A549 (cell line): ENCODE measurements around the gene MEA1. TPM values are rescaled to one million over a fixed set of nuclear protein-coding genes. Genes with fewer than 3 reads are reported as not detected.

Experiments used
- ATAC-seq, 2 experiments: fragments of 200-7000 bp in 1 of 2; fragments of >200 bp in 1 of 2; cut with Nextera tagmentation in 1 of 2; cut with Tn5 transposase in 1 of 2; 3 replicates each; pipeline versions ENCODE4 v1.8.0 to v1.9.1; 2018 to 2020; ENCODE audit warnings: mild to moderate bottlenecking in 1 of 2, moderate library complexity in 1 of 2
- CTCF ChIA-PET: fragments of 300-600 bp; sonication (Branson Sonifier 250); formaldehyde crosslinking; extraction: SDS; loops from one replicate; lab custom pipeline; 2021; ENCODE audit warnings: antibody characterized with exemption, inconsistent platforms; lab: Yijun Ruan, JAX
- POLR2A ChIA-PET: fragments of 350-600 bp; formaldehyde crosslinking; extraction: SDS; loops from one replicate; lab custom pipeline; 2021; ENCODE audit warnings: antibody characterized with exemption, inconsistent platforms; lab: Yijun Ruan, JAX
- DNase-seq, 2 experiments: peaks; one replicate each; pipeline versions ENCODE4 v3.0.0 to v3.0.0-alpha.2; 2011 to 2016; ENCODE audit warnings: low read depth in 1 of 2, low spot score in 1 of 2
- FAIRE-seq: peaks from 2 replicates; lab custom pipeline; 2011; peaks lifted over from hg19 to GRCh38; lab: Jason Lieb, UNC
- H3K27ac ChIP-seq, 2 experiments: fragments of >200 bp; sonication (Bioruptor Twin); formaldehyde crosslinking; 3 replicates each; pipeline ENCODE4 v1.5.1; 2016 to 2017
- H3K4me1 ChIP-seq: fragments of >200 bp; sonication (Bioruptor Twin); formaldehyde crosslinking; 3 replicates; pipeline ENCODE4 v1.6.1; 2016
- H3K4me2 ChIP-seq: fragments of >200 bp; sonication (Bioruptor Twin); formaldehyde crosslinking; 3 replicates; pipeline ENCODE4 v1.6.1; 2016
- H3K4me3 ChIP-seq: fragments of >200 bp; sonication (Bioruptor Twin); formaldehyde crosslinking; 3 replicates; pipeline ENCODE4 v1.5.1; 2016
- H3K9me3 ChIP-seq: fragments of >200 bp; sonication (Bioruptor Twin); formaldehyde crosslinking; 3 replicates; pipeline ENCODE4 v1.6.1; 2016
- BCL3 ChIP-seq: fragments of >200 bp; sonication (Bioruptor Twin); formaldehyde crosslinking; IDR thresholded peaks from 3 replicates; pipeline ENCODE4 v1.6.1; 2016
- CBX8 ChIP-seq: fragments of 200-600 bp; sonication (generic); IDR thresholded peaks from 2 replicates; pipeline ENCODE4 v1.6.1; 2016
- CHD2 ChIP-seq: fragments of 150-350 bp; IDR thresholded peaks from 2 replicates; pipeline ENCODE4 v1.6.1; 2014; ENCODE audit warnings: low read length; ENCODE audit not compliant: partially characterized antibody
- CTCF ChIP-seq: fragments of >200 bp; sonication (Bioruptor Twin); formaldehyde crosslinking; IDR thresholded peaks from 3 replicates; pipeline ENCODE4 v1.5.1; 2016
- EHMT2 ChIP-seq: fragments of 200-600 bp; sonication (generic); IDR thresholded peaks from 2 replicates; pipeline ENCODE4 v1.6.1; 2016; ENCODE audit warnings: antibody characterized with exemption, low read depth, mild to moderate bottlenecking, moderate library complexity
- FOSB ChIP-seq: fragments of 250-450 bp; sonication (Bioruptor Pico); IDR thresholded peaks from 2 replicates; pipeline ENCODE4 v1.5.0; 2020; ENCODE audit warnings: mild to moderate bottlenecking, moderate library complexity
- GATA3 ChIP-seq: IDR thresholded peaks from 2 replicates; pipeline ENCODE4 v1.6.1; 2012; ENCODE audit warnings: borderline replicate concordance
- HES2 ChIP-seq: fragments of >200 bp; sonication (Bioruptor Twin); formaldehyde crosslinking; IDR thresholded peaks from 2 replicates; pipeline ENCODE4 v1.6.1; 2016
- HOXB5 ChIP-seq: fragments of 250-450 bp; sonication (Bioruptor Pico); IDR thresholded peaks from 2 replicates; pipeline ENCODE4 v1.5.0; 2020; ENCODE audit warnings: mild to moderate bottlenecking, moderate library complexity
- JUNB ChIP-seq: fragments of >200 bp; sonication (Bioruptor Twin); formaldehyde crosslinking; IDR thresholded peaks from 2 replicates; pipeline ENCODE4 v1.6.1; 2016
- MAFK ChIP-seq: fragments of 450-650 bp; IDR thresholded peaks from 2 replicates; pipeline ENCODE4 v1.6.1; 2014; ENCODE audit not compliant: partially characterized antibody
- MAZ ChIP-seq: fragments of 150-350 bp; IDR thresholded peaks from 2 replicates; pipeline ENCODE4 v1.6.1; 2014; ENCODE audit warnings: antibody characterized with exemption, low read depth, low read length, borderline replicate concordance
- RARB ChIP-seq: fragments of 250-450 bp; sonication (Bioruptor Pico); IDR thresholded peaks from 2 replicates; pipeline ENCODE4 v1.8.0; 2021; ENCODE audit warnings: mild to moderate bottlenecking, moderate library complexity
- REST ChIP-seq: fragments of 200-600 bp; sonication (generic); IDR thresholded peaks from 2 replicates; pipeline ENCODE4 v1.6.1; 2016; ENCODE audit warnings: antibody characterized with exemption, mild to moderate bottlenecking, moderate library complexity
- WGBS: methylation state at CpG from one replicate; pipeline ENCODE4 v1.1.6; 2017; ENCODE audit errors: missing lambda C conversion rate; 5-methylcytosine and 5-hydroxymethylcytosine counted together
- polyA plus RNA-seq, 4 experiments: library from polyadenylated mRNA; depleted of rRNA in 3 of 4; stranded (reverse); fragments of >200 nt; fragmentation: RNase III in 1 of 4; extraction: RNeasy Plus Mini Kit Qiagen cat#74134 plus additional on column Dnase treatment in 1 of 4; gene quantifications; 2 replicates in 3 of 4; 3 replicates in 1 of 4; pipeline ENCODE4 v1.2.3, GENCODE V29; 2011 to 2017

The MEA1 gene
- polyA plus RNA-seq, 2 of the 4 experiments (the other 2 are of a cell fraction), result 58.6 to 94.3 TPM

GRCh38 chr6:42987533-42988451 lies 26.0 kb downstream of the MEA1 start:
- TF ChIP-seq CHD2 (no peak), FOSB (no peak), CBX8 (no peak), MAFK (no peak), JUNB (no peak), HOXB5 (no peak), CTCF (no peak), MAZ (no peak), BCL3 (no peak), GATA3 (no peak), HES2 (no peak)
- Histone ChIP-seq H3K4me3 (no peak overlapping the region), H3K9me3 (no peaks in the 10 kb centered on the region), H3K27ac (no peak overlapping the region), H3K4me1 (0 out of 3 replicates have a peak, but pooled peaks cover 8% of the 10 kb centered on the region), H3K4me2 (no peak overlapping the region)
- CTCF ChIA-PET, result interaction anchor here (0.9 to 1.3 kb wide), 4 partner anchors 15 to 155 kb away, joined by 3 to 6 read pairs (median 4); no protein-coding TSS in a partner anchor
- POLR2A ChIA-PET, result no interaction called here
- no peak for ATAC-seq
- FAIRE-seq, result no peak
- WGBS, result 92% methylated on average over 5 of the region's 5 CpGs
- DNase-seq, result no peak

GRCh38 chr6:42984924-42985475 lies 28.7 kb downstream of the MEA1 start:
- POLR2A ChIA-PET, result interaction anchor here (1.0 to 1.9 kb wide), 5 partner anchors 19 to 185 kb away, joined by 3 to 8 read pairs (median 5); partner anchors contain the start of gene CUL7
- FAIRE-seq (no peak), DNase-seq (no peak), ATAC-seq (peak; percentile 4 to 5; a peak in 1 of 6 replicates)
- peak overlapping the region; percentile 67 for H3K4me3 ChIP-seq
- H3K4me2 ChIP-seq, result peak overlapping the region; percentile 94
- WGBS, result 22% methylated on average over 10 of the region's 13 CpGs
- CTCF ChIA-PET, result interaction anchor here (1.0 to 1.5 kb wide), 2 partner anchors 11 to 158 kb away, joined by 5 read pairs; no protein-coding TSS in a partner anchor
- no peak for TF ChIP-seq EHMT2
- TF ChIP-seq RARB (CRISPR knock-in tag), result no peak
- TF ChIP-seq REST, result peak; percentile 42; the same call in 1 of the 2 replicates
- no peaks in the 10 kb centered on the region for H3K9me3 ChIP-seq
- H3K4me1 ChIP-seq, result 0 out of 3 replicates have a peak, but pooled peaks cover 8% of the 10 kb centered on the region
- H3K27ac ChIP-seq, result peak overlapping the region; percentile 80 to 93
